ENCODE measurements around the gene MORN1. TPM values are rescaled to one million over a fixed set of nuclear protein-coding genes. Genes with fewer than 3 reads are reported as not detected.

MORN1 gene
- total RNA-seq, 1 donor from 2014 or later, result 12.1 TPM

DNA sequence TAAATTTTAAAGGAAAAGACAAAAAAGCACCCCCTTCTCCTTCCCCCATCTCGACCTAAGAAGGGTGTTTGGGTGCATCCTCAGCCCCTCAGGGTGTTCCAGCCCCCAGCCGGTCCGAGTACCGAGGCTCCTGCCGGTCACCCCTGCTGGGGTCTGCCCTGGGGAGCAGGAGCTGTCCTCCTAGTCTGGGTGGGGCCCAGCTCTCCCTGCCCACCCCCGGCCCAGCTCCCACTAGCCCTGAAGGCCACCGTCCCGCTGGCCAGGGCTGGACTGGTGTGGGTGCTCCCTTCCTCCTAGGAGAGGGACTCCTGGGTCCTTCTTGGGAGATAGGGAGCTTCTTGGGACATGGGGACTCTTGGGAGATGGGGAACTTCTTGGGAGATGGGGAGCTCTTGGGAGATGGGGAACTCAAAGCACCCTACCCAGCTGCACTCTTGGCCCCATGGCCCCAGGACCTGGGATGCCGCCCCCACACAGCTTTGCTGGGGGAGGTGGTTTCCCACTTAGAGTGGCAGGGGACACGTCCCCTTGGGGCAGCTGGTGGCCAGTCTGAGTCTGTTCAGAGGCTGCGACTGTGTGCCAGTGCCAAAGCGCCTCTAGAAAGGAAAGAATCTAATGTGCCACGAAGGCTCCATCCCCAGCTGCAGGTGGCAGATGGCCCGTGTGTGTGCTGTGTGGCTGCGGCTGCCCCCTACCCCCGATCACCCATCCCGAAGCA, 44.5 kb downstream of the MORN1 start:
- Mint-ChIP-seq H3K36me3 (ENCODE audit: low read depth, unreplicated experiment) (no peaks in the 10 kb centered on the region), H3K9me3 (ENCODE audit: unreplicated experiment) (no peaks in the 10 kb centered on the region), H3K4me1 (ENCODE audit: unreplicated experiment) (no peaks in the 10 kb centered on the region), H3K27me3 (ENCODE audit: unreplicated experiment) (peaks cover 5% of the 10 kb centered on the region), H3K27ac (ENCODE audit: unreplicated experiment) (no peak overlapping the region), H3K4me3 (ENCODE audit: unreplicated experiment) (no peak overlapping the region)
- TF ChIP-seq, protein P1, sequence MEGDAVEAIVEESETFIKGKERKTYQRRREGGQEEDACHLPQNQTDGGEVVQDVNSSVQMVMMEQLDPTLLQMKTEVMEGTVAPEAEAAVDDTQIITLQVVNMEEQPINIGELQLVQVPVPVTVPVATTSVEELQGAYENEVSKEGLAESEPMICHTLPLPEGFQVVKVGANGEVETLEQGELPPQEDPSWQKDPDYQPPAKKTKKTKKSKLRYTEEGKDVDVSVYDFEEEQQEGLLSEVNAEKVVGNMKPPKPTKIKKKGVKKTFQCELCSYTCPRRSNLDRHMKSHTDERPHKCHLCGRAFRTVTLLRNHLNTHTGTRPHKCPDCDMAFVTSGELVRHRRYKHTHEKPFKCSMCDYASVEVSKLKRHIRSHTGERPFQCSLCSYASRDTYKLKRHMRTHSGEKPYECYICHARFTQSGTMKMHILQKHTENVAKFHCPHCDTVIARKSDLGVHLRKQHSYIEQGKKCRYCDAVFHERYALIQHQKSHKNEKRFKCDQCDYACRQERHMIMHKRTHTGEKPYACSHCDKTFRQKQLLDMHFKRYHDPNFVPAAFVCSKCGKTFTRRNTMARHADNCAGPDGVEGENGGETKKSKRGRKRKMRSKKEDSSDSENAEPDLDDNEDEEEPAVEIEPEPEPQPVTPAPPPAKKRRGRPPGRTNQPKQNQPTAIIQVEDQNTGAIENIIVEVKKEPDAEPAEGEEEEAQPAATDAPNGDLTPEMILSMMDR (IDR thresholded peaks at IDR 0.05; ENCODE audit: unreplicated experiment), result no peak
- no peak for DNase-seq (ENCODE audit: low spot score)

- Mint-ChIP-seq H3K36me3 (ENCODE audit: low read depth, unreplicated experiment) (no peaks in the 10 kb centered on the region), H3K9me3 (ENCODE audit: unreplicated experiment) (no peaks in the 10 kb centered on the region), H3K4me1 (ENCODE audit: unreplicated experiment) (no peaks in the 10 kb centered on the region), H3K4me3 (ENCODE audit: unreplicated experiment) (no peak overlapping the region), H3K27me3 (ENCODE audit: unreplicated experiment) (peaks cover 8% of the 10 kb centered on the region), H3K27ac (ENCODE audit: unreplicated experiment) (no peak overlapping the region)
- no peak for DNase-seq (ENCODE audit: low spot score)
- TF ChIP-seq, protein P1 (IDR thresholded peaks at IDR 0.05; ENCODE audit: unreplicated experiment), result no peak
Observed at GRCh38 chr1:2345297-2346075, 45.9 kb downstream of the MORN1 start.

DNA sequence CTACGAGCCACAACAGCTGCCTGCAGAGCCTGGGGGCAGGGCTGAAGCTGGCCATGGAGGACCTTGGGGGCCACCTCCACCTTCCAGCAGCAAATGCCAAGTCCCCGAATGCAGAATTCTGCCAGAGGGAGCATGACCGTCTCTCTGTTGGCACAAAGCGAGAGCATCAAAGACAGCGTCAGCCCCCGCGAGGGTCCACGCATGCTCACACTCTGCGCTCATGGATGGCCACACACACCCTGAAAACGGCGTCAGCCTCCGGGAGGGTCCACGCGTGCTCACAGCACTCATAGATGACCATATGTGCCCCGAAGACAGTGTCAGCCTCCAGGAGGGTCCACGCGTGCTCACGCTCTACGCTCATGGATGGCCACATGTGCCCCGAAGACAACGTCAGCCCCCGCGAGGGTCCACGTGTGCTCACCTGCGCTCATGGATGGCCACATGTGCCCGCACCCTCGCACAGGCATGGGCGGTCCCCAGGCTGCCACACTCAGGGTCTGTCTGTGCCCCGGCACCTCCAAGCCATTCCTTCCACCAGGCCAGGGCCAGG, 46.5 kb downstream of the MORN1 start:
- DNase-seq (ENCODE audit: low spot score), result no peak
- H3K27ac Mint-ChIP-seq (ENCODE audit: unreplicated experiment), result no peak overlapping the region
- H3K36me3 Mint-ChIP-seq (ENCODE audit: low read depth, unreplicated experiment), result no peaks in the 10 kb centered on the region
- peaks cover 8% of the 10 kb centered on the region for H3K27me3 Mint-ChIP-seq (ENCODE audit: unreplicated experiment)
- no peaks in the 10 kb centered on the region for H3K9me3 Mint-ChIP-seq (ENCODE audit: unreplicated experiment)
- TF ChIP-seq, protein P1 (IDR thresholded peaks at IDR 0.05; ENCODE audit: unreplicated experiment), result no peak
- no peaks in the 10 kb centered on the region for H3K4me1 Mint-ChIP-seq (ENCODE audit: unreplicated experiment)
- no peak overlapping the region for H3K4me3 Mint-ChIP-seq (ENCODE audit: unreplicated experiment)

GRCh38 chr1:2344121-2344681, 47.2 kb downstream of the MORN1 start:
- Mint-ChIP-seq H3K36me3 (ENCODE audit: low read depth, unreplicated experiment) (no peaks in the 10 kb centered on the region), H3K27me3 (ENCODE audit: unreplicated experiment) (peaks cover 5% of the 10 kb centered on the region), H3K4me1 (ENCODE audit: unreplicated experiment) (no peaks in the 10 kb centered on the region), H3K27ac (ENCODE audit: unreplicated experiment) (no peak overlapping the region), H3K4me3 (ENCODE audit: unreplicated experiment) (no peak overlapping the region), H3K9me3 (ENCODE audit: unreplicated experiment) (no peaks in the 10 kb centered on the region)
- no peak for DNase-seq (ENCODE audit: low spot score)
- TF ChIP-seq, protein P1 (IDR thresholded peaks at IDR 0.05; ENCODE audit: unreplicated experiment), result no peak

All from endothelial cell (in vitro differentiated cells).